Bronchial epithelial cell (primary cell): ENCODE data around the gene NUP107. TPM values are rescaled to one million over a fixed set of nuclear protein-coding genes. Genes with fewer than 3 reads are reported as not detected.

Experiments
- DNase-seq: peaks from one replicate; pipeline ENCODE4 v3.0.0-alpha.2; 2010; ENCODE audit warnings: low read depth
- FAIRE-seq: peaks from 2 replicates; lab custom pipeline; 2011; peaks lifted over from hg19 to GRCh38; lab: Jason Lieb, UNC
- H3K27me3 ChIP-seq: 2 replicates; pipeline ENCODE4 v1.5.1; 2011; ENCODE audit warnings: low read length; ENCODE audit not compliant: control insufficient read depth, insufficient read depth
- H3K36me3 ChIP-seq: 2 replicates; pipeline ENCODE4 v1.5.1; 2011; ENCODE audit warnings: low read length; ENCODE audit not compliant: control insufficient read depth, insufficient read depth
- H3K4me3 ChIP-seq: 2 replicates; pipeline ENCODE4 v1.5.1; 2011; ENCODE audit warnings: mild to moderate bottlenecking, low read depth, low read length, control low read depth
- total RNA-seq: library from RNA; depleted of rRNA; stranded (reverse); fragments of >200 nt; gene quantifications from 2 replicates; pipeline ENCODE4 v1.2.1, GENCODE V29; 2014
- TF ChIP-seq, protein P1 (sequence below): IDR thresholded peaks from 2 replicates; pipeline ENCODE4 v1.5.1; 2011; ENCODE audit warnings: mild to moderate bottlenecking, moderate library complexity, low read length, control low read depth, inconsistent platforms; ENCODE audit not compliant: insufficient read depth, severe bottlenecking

NUP107 gene
- total RNA-seq, 1 donor from 2014 or later, result 28.7 TPM

DNA sequence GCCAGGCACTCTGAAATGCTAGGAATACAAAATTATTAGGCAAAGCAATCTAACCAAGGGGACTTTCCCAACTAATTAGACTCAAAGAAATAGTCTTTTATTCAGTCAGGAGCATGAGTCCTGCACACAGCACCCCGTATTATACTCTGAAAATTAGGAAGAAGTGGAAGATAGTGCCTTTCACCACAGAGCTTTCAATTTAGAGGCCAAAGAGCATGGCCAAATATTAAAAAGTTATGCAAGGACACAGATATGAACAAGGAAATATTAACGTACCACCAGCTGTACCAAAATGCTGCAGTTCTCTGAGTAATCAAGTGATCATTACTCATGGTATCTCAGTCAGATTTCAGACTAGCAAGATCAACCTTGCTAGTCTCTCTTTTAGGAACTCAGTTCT, 98.6 kb downstream of the NUP107 start:
- Histone ChIP-seq H3K4me3 (no peak overlapping the region), H3K36me3 (no peaks in the 10 kb centered on the region), H3K27me3 (no peaks in the 10 kb centered on the region)
- no peak for FAIRE-seq
- peak; percentile 83 for DNase-seq
- TF ChIP-seq, protein P1, sequence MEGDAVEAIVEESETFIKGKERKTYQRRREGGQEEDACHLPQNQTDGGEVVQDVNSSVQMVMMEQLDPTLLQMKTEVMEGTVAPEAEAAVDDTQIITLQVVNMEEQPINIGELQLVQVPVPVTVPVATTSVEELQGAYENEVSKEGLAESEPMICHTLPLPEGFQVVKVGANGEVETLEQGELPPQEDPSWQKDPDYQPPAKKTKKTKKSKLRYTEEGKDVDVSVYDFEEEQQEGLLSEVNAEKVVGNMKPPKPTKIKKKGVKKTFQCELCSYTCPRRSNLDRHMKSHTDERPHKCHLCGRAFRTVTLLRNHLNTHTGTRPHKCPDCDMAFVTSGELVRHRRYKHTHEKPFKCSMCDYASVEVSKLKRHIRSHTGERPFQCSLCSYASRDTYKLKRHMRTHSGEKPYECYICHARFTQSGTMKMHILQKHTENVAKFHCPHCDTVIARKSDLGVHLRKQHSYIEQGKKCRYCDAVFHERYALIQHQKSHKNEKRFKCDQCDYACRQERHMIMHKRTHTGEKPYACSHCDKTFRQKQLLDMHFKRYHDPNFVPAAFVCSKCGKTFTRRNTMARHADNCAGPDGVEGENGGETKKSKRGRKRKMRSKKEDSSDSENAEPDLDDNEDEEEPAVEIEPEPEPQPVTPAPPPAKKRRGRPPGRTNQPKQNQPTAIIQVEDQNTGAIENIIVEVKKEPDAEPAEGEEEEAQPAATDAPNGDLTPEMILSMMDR, result no peak

DNA sequence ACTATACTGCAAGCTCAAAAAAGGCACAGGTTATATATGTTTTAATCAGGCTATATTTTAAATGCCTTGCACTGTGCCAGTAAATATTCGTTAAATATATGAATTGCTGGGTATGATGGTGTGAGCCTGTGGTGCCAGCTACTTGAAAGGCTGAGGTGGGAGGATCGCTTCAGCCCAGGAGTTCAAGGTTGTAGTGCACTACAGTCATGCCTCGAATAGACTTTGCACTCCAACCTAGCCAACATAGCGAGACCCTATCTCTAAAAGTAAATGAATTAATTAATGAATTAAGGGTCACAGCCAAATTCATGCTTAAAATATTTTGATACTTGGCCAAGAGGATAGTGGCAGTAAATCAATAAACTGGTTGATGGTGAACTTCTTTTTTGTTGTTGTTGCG, 99.0 kb downstream of the NUP107 start:
- DNase-seq (no peak), FAIRE-seq (no peak)
- no peaks in the 10 kb centered on the region for H3K27me3 ChIP-seq
- no peak overlapping the region for H3K4me3 ChIP-seq
- TF ChIP-seq, protein P1, result no peak
- no peaks in the 10 kb centered on the region for H3K36me3 ChIP-seq

DNA sequence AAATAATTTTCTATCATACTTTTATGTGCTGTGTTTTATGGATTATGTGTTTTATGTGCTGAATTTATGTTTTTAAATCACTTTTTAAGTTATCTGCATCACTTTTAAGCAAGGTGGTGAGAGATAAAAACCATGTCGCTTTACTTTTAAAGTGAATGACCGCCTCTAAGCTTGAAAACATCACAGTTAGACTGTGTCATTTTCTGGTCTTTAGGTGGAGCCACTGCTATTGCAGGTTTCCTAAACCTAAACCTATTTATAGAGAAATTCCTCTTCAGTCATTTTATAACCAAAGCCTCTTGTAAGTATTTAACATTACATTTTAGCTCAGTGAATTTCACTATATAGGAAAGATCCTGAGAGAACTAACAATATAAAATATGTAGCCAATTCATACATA, 100.2 kb downstream of the NUP107 start:
- no peaks in the 10 kb centered on the region for H3K36me3 ChIP-seq
- TF ChIP-seq, protein P1, result no peak
- no peaks in the 10 kb centered on the region for H3K27me3 ChIP-seq
- no peak for FAIRE-seq
- H3K4me3 ChIP-seq, result no peak overlapping the region
- DNase-seq, result no peak

DNA sequence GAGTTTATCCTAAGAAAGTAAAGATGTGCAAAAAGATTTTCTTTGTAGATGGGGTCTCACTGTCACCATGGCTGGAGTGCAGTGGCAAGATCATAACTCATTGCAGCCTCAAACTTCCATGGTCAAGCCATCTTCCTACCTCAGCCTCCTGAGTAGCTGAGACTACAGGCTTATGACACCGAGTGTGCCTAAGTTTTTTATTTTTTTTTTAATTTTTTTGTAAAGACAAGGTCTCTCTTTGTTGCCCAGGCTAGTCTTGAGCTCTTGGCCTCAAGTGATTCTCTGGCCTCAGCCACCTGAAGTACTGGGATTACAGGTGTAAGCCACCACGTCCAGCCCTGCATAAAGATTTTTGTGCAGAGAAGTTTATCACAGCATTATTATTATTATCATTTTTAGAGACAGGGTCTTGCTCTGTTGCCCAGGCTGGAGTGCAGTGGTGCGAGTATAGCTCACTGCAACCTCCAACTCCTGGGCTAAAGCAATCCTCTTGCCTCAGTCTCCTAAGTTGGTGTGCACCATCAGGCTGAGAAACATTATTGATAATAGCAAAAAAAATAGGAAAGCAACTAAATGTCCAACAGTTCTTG, 101.9 kb downstream of the NUP107 start:
- FAIRE-seq, result no peak
- no peaks in the 10 kb centered on the region for H3K36me3 ChIP-seq
- H3K27me3 ChIP-seq, result no peaks in the 10 kb centered on the region
- TF ChIP-seq, protein P1, result no peak
- no peak overlapping the region for H3K4me3 ChIP-seq
- no peak for DNase-seq

DNA sequence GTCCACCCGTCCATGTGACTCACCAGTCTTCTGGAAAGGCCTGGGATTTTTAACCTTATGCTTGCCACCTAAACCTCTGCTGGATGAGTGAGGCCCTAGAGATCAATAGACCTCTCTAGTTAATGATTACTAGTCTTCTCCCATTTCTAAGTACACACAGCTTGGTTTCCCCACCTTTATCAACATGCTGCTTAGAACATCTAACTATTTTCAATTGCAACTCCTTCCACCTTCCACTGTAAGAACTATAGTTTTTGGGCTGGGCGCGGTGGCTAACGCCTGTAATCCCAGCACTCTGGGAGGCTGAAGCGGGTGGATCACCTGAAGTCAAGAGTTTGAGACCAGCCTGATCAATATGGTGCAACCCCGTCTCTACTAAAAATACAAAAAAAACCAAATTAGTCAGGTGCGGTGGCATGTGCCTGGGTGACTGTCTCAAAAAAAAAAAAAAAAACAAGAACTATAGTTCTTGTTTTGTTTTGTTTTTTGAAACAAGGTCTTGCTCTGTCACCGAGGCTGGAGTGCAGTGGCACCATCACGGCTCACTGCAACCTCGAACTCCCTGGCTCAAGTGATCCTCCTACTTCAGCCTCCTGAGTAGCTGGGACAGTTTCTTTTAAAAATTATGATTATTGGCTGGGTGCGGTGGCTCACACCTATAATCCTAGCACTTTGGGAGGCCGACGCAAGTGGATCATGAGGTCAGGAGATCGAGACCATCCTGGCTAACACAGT, 102.5 kb downstream of the NUP107 start:
- Histone ChIP-seq H3K27me3 (no peaks in the 10 kb centered on the region), H3K4me3 (no peak overlapping the region)

More for the DNA sequence above, 102.5 kb downstream of the NUP107 start:
- TF ChIP-seq, protein P1, result no peak
- H3K36me3 ChIP-seq, result no peaks in the 10 kb centered on the region
- DNase-seq (no peak), FAIRE-seq (no peak)
